Myocyte (in vitro differentiated cells): ENCODE results near the gene HLA-DQA1. TPM values are rescaled to one million over a fixed set of nuclear protein-coding genes. Genes with fewer than 3 reads are reported as not detected.

Experiments
- total RNA-seq: library from RNA; depleted of rRNA; stranded (reverse); fragments of >200 nt; gene quantifications from 2 replicates; pipeline ENCODE4 v1.2.3, GENCODE V29; 2014

The HLA-DQA1 gene
- total RNA-seq, 1 donor from 2014 or later: not detected

Other genes starting within 250 kb of the HLA-DQA1 start
- not detected in 2 replicates for gene BTNL2, start 230.2 kb upstream of the HLA-DQA1 start, total RNA-seq
- gene HLA-DRA, start 197.5 kb upstream of the HLA-DQA1 start, total RNA-seq: 0.45 and 0.47 TPM in 2 replicates
- 0.13 TPM in 1 of 2 replicates, not detected in the other for gene HLA-DRB5, start 107.1 kb upstream of the HLA-DQA1 start, total RNA-seq
- 0.21 TPM in 1 of 2 replicates, not detected in the other for gene HLA-DRB1, start 47.6 kb upstream of the HLA-DQA1 start, total RNA-seq
- gene HLA-DQB1, start 29.3 kb downstream of the HLA-DQA1 start, total RNA-seq: not detected in 2 replicates
- not detected in 2 replicates for gene HLA-DQA2, start 104.0 kb downstream of the HLA-DQA1 start, total RNA-seq
- not detected in 2 replicates for gene HLA-DQB2, start 126.1 kb downstream of the HLA-DQA1 start, total RNA-seq
- not detected in 2 replicates for gene HLA-DOB, start 179.6 kb downstream of the HLA-DQA1 start, total RNA-seq
- 3.8 and 4.1 TPM in 2 replicates for gene TAP2, start 201.3 kb downstream of the HLA-DQA1 start, total RNA-seq
- 30.7 and 36.0 TPM in 2 replicates for gene PSMB8, start 206.6 kb downstream of the HLA-DQA1 start, total RNA-seq
- gene TAP1, start 216.3 kb downstream of the HLA-DQA1 start, total RNA-seq: 49.7 and 54.7 TPM in 2 replicates
- gene PSMB9, start 216.8 kb downstream of the HLA-DQA1 start, total RNA-seq: 7.2 and 8.2 TPM in 2 replicates